ENCODE results near the gene SORCS2.

The SORCS2 gene

GRCh38 chr4:7414736-7415510 lies 222.6 kb downstream of the SORCS2 start:
- POLR2A ChIA-PET: no interaction called here
- WGBS (ENCODE audit: insufficient coverage): 19% methylated on average over 8 of the region's 12 CpGs
- Histone ChIP-seq H3K4me3 (ENCODE audit: control insufficient read depth in 1 of 7, extremely low read depth in 1 of 7, insufficient read depth in 4 of 7, low read depth in 2 of 7, low read length in 6 of 7) (no peak overlapping the region), H3K27ac (ENCODE audit: insufficient read depth in 1 of 2, low read depth in 1 of 2, low read length in 2 of 2, poor library complexity in 1 of 2, severe bottlenecking in 2 of 2) (no peak overlapping the region), H3K9me3 (ENCODE audit: control extremely low read depth in 1 of 5, control insufficient read depth in 4 of 5, insufficient read depth in 2 of 5, low read depth in 1 of 5, low read length in 4 of 5) (peaks cover 0 to 9% (median 0%) of the 10 kb centered on the region in 5 experiments), H3K27me3 (replicated peaks in 2 of 5; ENCODE audit: control insufficient read depth in 4 of 5, insufficient read depth in 5 of 5, low read length in 4 of 5) (peaks cover 0 to 50% (median 8%) of the 10 kb centered on the region in 5 experiments), H3K36me3 (ENCODE audit: control insufficient read depth in 4 of 4, insufficient read depth in 4 of 4, low read length in 3 of 4) (no peaks in the 10 kb centered on the region), H3K4me1 (ENCODE audit: control extremely low read depth in 1 of 4, control insufficient read depth in 4 of 4, insufficient read depth in 4 of 4, low read length in 3 of 4) (no peaks in the 10 kb centered on the region)
- CTCF ChIA-PET: no interaction called here
- no peak for DNase-seq

GRCh38 chr4:7415927-7416686 lies 223.8 kb downstream of the SORCS2 start:
- peaks cover 0 to 50% (median 8%) of the 10 kb centered on the region in 5 experiments for H3K27me3 ChIP-seq (replicated peaks in 2 of 5; ENCODE audit: control insufficient read depth in 4 of 5, insufficient read depth in 5 of 5, low read length in 4 of 5)
- no peaks in the 10 kb centered on the region for H3K36me3 ChIP-seq (ENCODE audit: control insufficient read depth in 4 of 4, insufficient read depth in 4 of 4, low read length in 3 of 4)
- H3K27ac ChIP-seq (ENCODE audit: insufficient read depth in 1 of 2, low read depth in 1 of 2, low read length in 2 of 2, poor library complexity in 1 of 2, severe bottlenecking in 2 of 2): no peak overlapping the region
- no peaks in the 10 kb centered on the region for H3K4me1 ChIP-seq (ENCODE audit: control extremely low read depth in 1 of 4, control insufficient read depth in 4 of 4, insufficient read depth in 4 of 4, low read length in 3 of 4)
- 95% methylated on average over 11 of the region's 16 CpGs for WGBS (ENCODE audit: insufficient coverage)
- no peak overlapping the region for H3K4me3 ChIP-seq (ENCODE audit: control insufficient read depth in 1 of 7, extremely low read depth in 1 of 7, insufficient read depth in 4 of 7, low read depth in 2 of 7, low read length in 6 of 7)
- H3K9me3 ChIP-seq (ENCODE audit: control extremely low read depth in 1 of 5, control insufficient read depth in 4 of 5, insufficient read depth in 2 of 5, low read depth in 1 of 5, low read length in 4 of 5): peaks cover 0 to 7% (median 0%) of the 10 kb centered on the region in 5 experiments
- no peak for DNase-seq
- ChIA-PET POLR2A (no interaction called here), CTCF (no interaction called here)

DNA sequence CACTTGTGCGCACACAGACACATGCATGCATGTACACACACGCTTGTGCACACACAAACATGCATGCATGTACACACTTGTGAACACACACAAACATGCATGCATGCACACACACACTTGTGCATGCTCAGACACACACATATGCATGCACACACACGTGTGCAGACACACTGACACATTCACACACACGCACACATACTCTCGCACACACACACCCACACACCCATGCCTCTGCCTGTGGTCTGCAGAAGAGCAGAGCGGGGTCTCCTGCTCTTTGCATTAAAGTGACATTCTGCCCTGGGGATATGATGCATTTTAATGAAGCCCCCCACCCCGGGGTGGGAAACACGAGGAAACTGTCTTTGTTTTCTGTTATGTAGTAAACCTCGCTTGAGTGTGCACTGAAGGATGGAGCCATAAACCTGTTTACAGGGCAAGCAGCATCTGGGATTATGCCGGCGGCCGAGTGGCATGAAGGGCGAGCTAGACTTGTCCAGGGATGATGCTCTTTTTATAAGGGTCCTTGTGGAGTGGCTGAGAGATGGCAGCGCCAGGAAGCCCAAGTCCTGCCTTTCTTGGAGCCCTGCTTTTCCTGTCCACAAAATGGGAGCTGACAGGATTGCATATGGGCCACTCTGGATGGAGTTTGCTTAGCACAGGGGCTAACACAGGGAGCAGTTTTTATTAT lies 224.6 kb downstream of the SORCS2 start:
- POLR2A ChIA-PET: no interaction called here
- 81% methylated on average over 14 of the region's 14 CpGs for WGBS (ENCODE audit: insufficient coverage)
- H3K9me3 ChIP-seq (ENCODE audit: control extremely low read depth in 1 of 5, control insufficient read depth in 4 of 5, insufficient read depth in 2 of 5, low read depth in 1 of 5, low read length in 4 of 5): peaks cover 0 to 7% (median 0%) of the 10 kb centered on the region in 5 experiments
- H3K27ac ChIP-seq (ENCODE audit: insufficient read depth in 1 of 2, low read depth in 1 of 2, low read length in 2 of 2, poor library complexity in 1 of 2, severe bottlenecking in 2 of 2): no peak overlapping the region
- H3K4me1 ChIP-seq (ENCODE audit: control extremely low read depth in 1 of 4, control insufficient read depth in 4 of 4, insufficient read depth in 4 of 4, low read length in 3 of 4): no peaks in the 10 kb centered on the region
- CTCF ChIA-PET: no interaction called here
- no peak for DNase-seq
- no peak overlapping the region for H3K4me3 ChIP-seq (ENCODE audit: control insufficient read depth in 1 of 7, extremely low read depth in 1 of 7, insufficient read depth in 4 of 7, low read depth in 2 of 7, low read length in 6 of 7)
- H3K27me3 ChIP-seq (replicated peaks in 2 of 5; ENCODE audit: control insufficient read depth in 4 of 5, insufficient read depth in 5 of 5, low read length in 4 of 5): peaks cover 0 to 45% (median 8%) of the 10 kb centered on the region in 5 experiments
- H3K36me3 ChIP-seq (ENCODE audit: control insufficient read depth in 4 of 4, insufficient read depth in 4 of 4, low read length in 3 of 4): no peaks in the 10 kb centered on the region

- no peaks in the 10 kb centered on the region for H3K4me1 ChIP-seq (ENCODE audit: control extremely low read depth in 1 of 4, control insufficient read depth in 4 of 4, insufficient read depth in 4 of 4, low read length in 3 of 4)
- H3K4me3 ChIP-seq (ENCODE audit: control insufficient read depth in 1 of 7, extremely low read depth in 1 of 7, insufficient read depth in 4 of 7, low read depth in 2 of 7, low read length in 6 of 7): no peak overlapping the region
- ChIA-PET CTCF (no interaction called here), POLR2A (no interaction called here)
- peaks cover 0 to 7% (median 0%) of the 10 kb centered on the region in 5 experiments for H3K9me3 ChIP-seq (ENCODE audit: control extremely low read depth in 1 of 5, control insufficient read depth in 4 of 5, insufficient read depth in 2 of 5, low read depth in 1 of 5, low read length in 4 of 5)
- 100% methylated on average over 7 of the region's 9 CpGs for WGBS (ENCODE audit: insufficient coverage)
- DNase-seq: no peak
- peaks cover 0 to 39% (median 8%) of the 10 kb centered on the region in 5 experiments for H3K27me3 ChIP-seq (replicated peaks in 2 of 5; ENCODE audit: control insufficient read depth in 4 of 5, insufficient read depth in 5 of 5, low read length in 4 of 5)
- no peak overlapping the region for H3K27ac ChIP-seq (ENCODE audit: insufficient read depth in 1 of 2, low read depth in 1 of 2, low read length in 2 of 2, poor library complexity in 1 of 2, severe bottlenecking in 2 of 2)
- H3K36me3 ChIP-seq (ENCODE audit: control insufficient read depth in 4 of 4, insufficient read depth in 4 of 4, low read length in 3 of 4): no peaks in the 10 kb centered on the region
These were observed 225.3 kb downstream of the SORCS2 start for GRCh38 chr4:7417639-7418038.

DNA sequence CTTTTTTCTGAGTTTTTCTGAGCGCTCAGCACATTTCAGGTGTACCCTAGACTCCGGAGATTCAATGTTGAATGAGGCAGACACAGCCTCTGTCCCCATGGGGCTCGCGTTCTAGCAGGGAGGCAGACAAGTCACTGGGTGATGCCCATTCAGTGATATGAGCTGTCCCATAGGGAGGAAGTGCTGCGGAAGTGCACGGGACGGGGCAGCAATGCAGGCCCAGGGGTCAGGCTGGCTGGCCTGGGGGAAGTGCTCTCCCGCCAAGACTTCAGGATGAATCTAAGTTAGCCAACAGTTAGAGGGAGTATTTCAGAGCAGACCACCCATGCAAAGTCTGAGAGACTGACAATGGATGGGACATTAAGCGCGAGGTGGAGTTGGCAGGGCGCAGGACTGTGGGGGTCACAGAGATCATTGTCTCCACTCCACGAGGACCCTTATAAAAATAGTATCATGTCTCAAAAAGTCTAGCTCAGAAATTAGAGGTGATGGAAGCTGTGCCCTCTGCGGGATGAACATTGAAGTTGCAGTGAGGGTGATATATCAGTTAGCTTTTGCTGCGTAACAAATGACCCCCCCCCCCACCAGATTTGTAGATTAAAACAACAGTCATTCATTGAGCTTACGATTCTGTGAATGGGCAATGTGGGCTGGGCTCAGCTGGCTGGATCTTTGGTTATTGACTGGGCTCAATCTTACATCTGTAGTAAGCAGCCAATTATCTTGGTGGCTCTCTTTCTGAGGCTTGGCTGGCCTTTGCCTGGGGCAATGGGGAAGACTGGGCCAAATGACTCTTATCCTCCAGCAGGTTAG lies 226.0 kb downstream of the SORCS2 start:
- DNase-seq: no peak
- Histone ChIP-seq H3K36me3 (ENCODE audit: control insufficient read depth in 4 of 4, insufficient read depth in 4 of 4, low read length in 3 of 4) (no peaks in the 10 kb centered on the region), H3K27me3 (replicated peaks in 2 of 5; ENCODE audit: control insufficient read depth in 4 of 5, insufficient read depth in 5 of 5, low read length in 4 of 5) (peaks cover 0 to 35% (median 8%) of the 10 kb centered on the region in 5 experiments), H3K4me1 (ENCODE audit: control extremely low read depth in 1 of 4, control insufficient read depth in 4 of 4, insufficient read depth in 4 of 4, low read length in 3 of 4) (no peaks in the 10 kb centered on the region), H3K4me3 (ENCODE audit: control insufficient read depth in 1 of 7, extremely low read depth in 1 of 7, insufficient read depth in 4 of 7, low read depth in 2 of 7, low read length in 6 of 7) (no peak overlapping the region), H3K27ac (ENCODE audit: insufficient read depth in 1 of 2, low read depth in 1 of 2, low read length in 2 of 2, poor library complexity in 1 of 2, severe bottlenecking in 2 of 2) (no peak overlapping the region), H3K9me3 (ENCODE audit: control extremely low read depth in 1 of 5, control insufficient read depth in 4 of 5, insufficient read depth in 2 of 5, low read depth in 1 of 5, low read length in 4 of 5) (peaks cover 0 to 7% (median 0%) of the 10 kb centered on the region in 5 experiments)
- 91% methylated on average over 13 of the region's 15 CpGs for WGBS (ENCODE audit: insufficient coverage)
- POLR2A ChIA-PET: no interaction called here
- CTCF ChIA-PET: no interaction called here

- POLR2A ChIA-PET: no interaction called here
- Histone ChIP-seq H3K27ac (ENCODE audit: insufficient read depth in 1 of 2, low read depth in 1 of 2, low read length in 2 of 2, poor library complexity in 1 of 2, severe bottlenecking in 2 of 2) (no peak overlapping the region), H3K36me3 (ENCODE audit: control insufficient read depth in 4 of 4, insufficient read depth in 4 of 4, low read length in 3 of 4) (no peaks in the 10 kb centered on the region), H3K27me3 (replicated peaks in 2 of 5; ENCODE audit: control insufficient read depth in 4 of 5, insufficient read depth in 5 of 5, low read length in 4 of 5) (peaks cover 0 to 23% (median 4%) of the 10 kb centered on the region in 5 experiments), H3K9me3 (ENCODE audit: control extremely low read depth in 1 of 5, control insufficient read depth in 4 of 5, insufficient read depth in 2 of 5, low read depth in 1 of 5, low read length in 4 of 5) (peaks cover 0 to 7% (median 0%) of the 10 kb centered on the region in 5 experiments), H3K4me1 (ENCODE audit: control extremely low read depth in 1 of 4, control insufficient read depth in 4 of 4, insufficient read depth in 4 of 4, low read length in 3 of 4) (no peaks in the 10 kb centered on the region), H3K4me3 (ENCODE audit: control insufficient read depth in 1 of 7, extremely low read depth in 1 of 7, insufficient read depth in 4 of 7, low read depth in 2 of 7, low read length in 6 of 7) (no peak overlapping the region)
- CTCF ChIA-PET: interaction anchor here (1.1 kb wide), 1 partner anchor 13 kb away, joined by 6 read pairs; no protein-coding TSS in a partner anchor
- WGBS (ENCODE audit: insufficient coverage): 100% methylated on average over 1 of the region's 4 CpGs
- no peak for DNase-seq
These were observed 227.8 kb downstream of the SORCS2 start for GRCh38 chr4:7419961-7420660.

Data from common myeloid progenitor, CD34-positive (primary cell).